Measurements from ENCODE around the gene NUDT4. TPM values are rescaled to one million over a fixed set of nuclear protein-coding genes. Genes with fewer than 3 reads are reported as not detected.

Gene NUDT4
- total RNA-seq, 2 donors from 2014 or later = 59.7 to 66.9 TPM

DNA sequence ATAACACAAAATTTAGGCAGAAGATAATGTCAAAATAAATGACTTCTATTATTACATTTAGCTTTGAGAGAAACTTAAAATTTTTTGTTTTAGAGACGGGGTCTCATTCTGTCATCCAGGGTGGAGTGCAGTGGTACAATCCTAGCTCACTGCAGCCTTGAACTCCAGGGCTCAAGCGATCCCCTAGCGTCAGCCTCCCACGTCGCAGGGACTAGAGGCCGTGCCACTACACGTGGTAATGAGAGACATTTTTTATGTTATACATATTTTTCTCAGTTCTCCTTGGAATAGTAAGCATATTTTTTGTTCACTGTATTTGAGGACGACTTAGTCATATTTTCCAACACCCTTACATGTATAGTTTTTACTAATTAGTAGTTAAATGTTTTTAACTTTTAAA is 21.5 kb upstream of the NUDT4 start:
- intact Hi-C loops (cut with DNase I) = no loop called here
- ATAC-seq (no peak), DNase-seq (no peak)
- Histone ChIP-seq H3K27ac (no peak overlapping the region), H3K36me3 (replicated peaks in 1 of 2; ENCODE audit: insufficient read depth in 1 of 2, low read depth in 2 of 2) (no peaks in the 10 kb centered on the region), H3K27me3 (no peaks in the 10 kb centered on the region), H3K9me3 (no peaks in the 10 kb centered on the region), H3K4me3 (no peak overlapping the region), H3K4me1 (peaks cover under 1% of the 10 kb centered on the region)
- TF ChIP-seq POLR2A (IDR thresholded peaks at IDR 0.05) = no peak
- TF ChIP-seq, protein P1, sequence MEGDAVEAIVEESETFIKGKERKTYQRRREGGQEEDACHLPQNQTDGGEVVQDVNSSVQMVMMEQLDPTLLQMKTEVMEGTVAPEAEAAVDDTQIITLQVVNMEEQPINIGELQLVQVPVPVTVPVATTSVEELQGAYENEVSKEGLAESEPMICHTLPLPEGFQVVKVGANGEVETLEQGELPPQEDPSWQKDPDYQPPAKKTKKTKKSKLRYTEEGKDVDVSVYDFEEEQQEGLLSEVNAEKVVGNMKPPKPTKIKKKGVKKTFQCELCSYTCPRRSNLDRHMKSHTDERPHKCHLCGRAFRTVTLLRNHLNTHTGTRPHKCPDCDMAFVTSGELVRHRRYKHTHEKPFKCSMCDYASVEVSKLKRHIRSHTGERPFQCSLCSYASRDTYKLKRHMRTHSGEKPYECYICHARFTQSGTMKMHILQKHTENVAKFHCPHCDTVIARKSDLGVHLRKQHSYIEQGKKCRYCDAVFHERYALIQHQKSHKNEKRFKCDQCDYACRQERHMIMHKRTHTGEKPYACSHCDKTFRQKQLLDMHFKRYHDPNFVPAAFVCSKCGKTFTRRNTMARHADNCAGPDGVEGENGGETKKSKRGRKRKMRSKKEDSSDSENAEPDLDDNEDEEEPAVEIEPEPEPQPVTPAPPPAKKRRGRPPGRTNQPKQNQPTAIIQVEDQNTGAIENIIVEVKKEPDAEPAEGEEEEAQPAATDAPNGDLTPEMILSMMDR (IDR thresholded peaks at IDR 0.05) = no peak
- WGBS, 2 donors = 79 to 84% methylated on average over 8 of the region's 8 CpGs

DNA sequence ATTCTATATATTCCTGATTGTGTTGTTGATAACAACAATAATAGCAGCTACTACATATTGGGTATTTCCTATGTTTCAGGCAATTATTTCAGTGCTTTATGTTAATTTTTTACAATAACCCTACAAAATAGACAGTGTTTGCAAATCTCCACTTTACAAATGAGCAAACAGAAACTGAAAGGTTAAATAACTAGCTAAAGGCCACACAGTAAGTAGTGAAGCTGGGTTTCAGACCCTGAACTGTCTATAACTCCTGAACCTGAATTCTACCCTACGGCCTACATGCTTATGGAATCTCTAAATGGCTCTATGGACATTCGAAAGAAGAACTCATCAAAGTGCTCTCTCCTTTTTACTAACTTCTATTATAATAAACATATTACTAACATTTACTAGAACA is 19.7 kb upstream of the NUDT4 start:
- no peaks in the 10 kb centered on the region for H3K27me3 ChIP-seq
- DNase-seq (no peak), ATAC-seq (no peak)
- H3K36me3 ChIP-seq (replicated peaks in 1 of 2; ENCODE audit: insufficient read depth in 1 of 2, low read depth in 2 of 2) = no peaks in the 10 kb centered on the region
- H3K27ac ChIP-seq = no peak overlapping the region
- TF ChIP-seq, protein P1 (IDR thresholded peaks at IDR 0.05) = no peak
- no peak for TF ChIP-seq POLR2A (IDR thresholded peaks at IDR 0.05)
- H3K9me3 ChIP-seq = no peaks in the 10 kb centered on the region
- WGBS, 2 donors = 89 to 92% methylated on average over 2 of the region's 2 CpGs
- H3K4me1 ChIP-seq = peaks cover 4% of the 10 kb centered on the region
- intact Hi-C loops (cut with DNase I) = no loop called here
- no peak overlapping the region for H3K4me3 ChIP-seq

DNA sequence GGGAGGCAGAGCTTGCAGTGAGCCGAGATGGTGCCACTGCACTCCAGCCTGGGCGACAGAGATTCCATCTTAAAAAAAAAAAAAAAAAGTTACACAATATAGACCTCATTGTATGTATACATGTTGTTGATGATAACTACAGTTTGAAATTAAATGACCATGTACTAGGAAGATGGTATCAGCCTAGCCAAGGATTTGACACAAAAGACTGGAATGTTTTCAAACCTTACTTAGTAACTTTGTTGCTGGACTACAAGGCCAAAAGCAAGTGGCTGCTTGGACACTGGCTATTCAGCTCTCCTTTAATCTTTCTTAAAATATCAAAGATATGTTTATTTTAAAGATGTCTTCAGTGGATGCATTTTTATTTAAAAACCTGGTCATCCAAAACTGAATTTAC is 18.9 kb upstream of the NUDT4 start:
- DNase-seq = no peak
- H3K4me3 ChIP-seq = no peak overlapping the region
- TF ChIP-seq, protein P1 (IDR thresholded peaks at IDR 0.05) = no peak
- no peak for TF ChIP-seq POLR2A (IDR thresholded peaks at IDR 0.05)
- ATAC-seq = no peak
- H3K9me3 ChIP-seq = no peaks in the 10 kb centered on the region
- no peaks in the 10 kb centered on the region for H3K36me3 ChIP-seq (replicated peaks in 1 of 2; ENCODE audit: insufficient read depth in 1 of 2, low read depth in 2 of 2)
- no peak overlapping the region for H3K27ac ChIP-seq
- H3K4me1 ChIP-seq = peaks cover 4% of the 10 kb centered on the region
- WGBS, 2 donors = 88 to 100% methylated on average over 2 of the region's 2 CpGs
- intact Hi-C loops (cut with DNase I) = no loop called here
- H3K27me3 ChIP-seq = no peaks in the 10 kb centered on the region

DNA sequence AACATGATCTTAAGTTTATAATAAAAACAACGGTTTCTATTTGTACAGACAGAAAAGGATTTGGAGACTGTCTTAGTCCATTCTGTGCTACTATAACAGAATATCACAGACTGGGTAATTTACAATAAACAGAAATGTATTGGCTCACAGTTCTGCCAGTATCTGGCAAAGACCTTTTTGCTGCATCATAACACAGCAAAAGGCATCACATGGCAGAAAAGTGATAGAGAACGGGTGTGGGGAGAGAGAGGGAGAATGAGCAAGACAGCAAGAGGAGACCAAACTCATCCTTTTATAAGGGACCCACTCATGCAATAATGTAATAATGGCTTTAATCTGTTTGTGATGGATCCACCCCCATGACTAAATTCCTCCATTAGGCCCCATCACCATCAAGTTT is 17.0 kb upstream of the NUDT4 start:
- H3K4me1 ChIP-seq = peaks cover 4% of the 10 kb centered on the region
- TF ChIP-seq, protein P1 (IDR thresholded peaks at IDR 0.05) = no peak
- TF ChIP-seq POLR2A (IDR thresholded peaks at IDR 0.05) = no peak
- ATAC-seq (no peak), DNase-seq (no peak)
- no peak overlapping the region for H3K4me3 ChIP-seq
- no peaks in the 10 kb centered on the region for H3K27me3 ChIP-seq
- intact Hi-C loops (cut with DNase I) = no loop called here
- H3K36me3 ChIP-seq (replicated peaks in 1 of 2; ENCODE audit: insufficient read depth in 1 of 2, low read depth in 2 of 2) = no peaks in the 10 kb centered on the region
- WGBS, 2 donors = 69 to 82% methylated on average over 2 of the region's 2 CpGs
- no peak overlapping the region for H3K27ac ChIP-seq
- H3K9me3 ChIP-seq = no peaks in the 10 kb centered on the region

DNA sequence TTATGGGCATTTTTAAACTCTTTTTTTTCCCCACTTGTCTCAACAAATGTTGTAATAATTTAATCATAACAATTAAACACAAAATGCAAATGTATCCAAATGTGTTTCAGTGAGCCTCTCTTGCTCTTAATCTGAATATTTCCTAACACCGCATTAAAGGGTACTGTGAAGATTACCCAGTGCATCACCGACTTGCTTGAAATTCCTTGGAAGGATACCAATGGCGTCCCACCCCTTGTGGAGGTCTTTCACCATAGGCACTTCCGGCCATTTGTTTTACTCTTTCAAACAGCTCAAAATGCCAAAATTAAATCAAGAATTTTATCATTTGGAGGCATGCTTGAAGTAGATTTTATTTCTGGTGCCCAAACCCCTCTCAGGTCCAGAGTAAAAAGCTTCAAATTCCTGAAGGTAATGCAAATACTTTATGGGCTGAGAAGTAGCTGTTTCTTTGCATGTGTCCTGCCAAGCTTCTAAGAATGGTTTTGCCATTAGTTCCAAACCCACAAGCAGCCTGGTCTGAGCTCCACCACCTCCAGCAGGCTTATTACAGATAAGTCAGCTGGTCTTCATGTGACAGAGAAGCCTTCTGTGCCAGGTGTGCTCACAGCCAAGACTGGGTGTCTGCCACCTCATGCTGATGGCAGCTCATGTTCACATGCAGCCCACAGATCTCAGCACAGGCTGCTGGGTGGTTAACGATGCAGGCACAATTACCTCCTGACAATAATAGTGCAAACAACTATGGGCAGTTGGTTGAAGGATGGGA is 16.4 kb upstream of the NUDT4 start:
- intact Hi-C loops (cut with DNase I) = no loop called here
- peak in 3 of 4 donors; percentile 30 to 46 (median 35) for DNase-seq
- Histone ChIP-seq H3K4me1 (peaks cover 4% of the 10 kb centered on the region), H3K27me3 (no peaks in the 10 kb centered on the region), H3K9me3 (no peaks in the 10 kb centered on the region), H3K36me3 (replicated peaks in 1 of 2; ENCODE audit: insufficient read depth in 1 of 2, low read depth in 2 of 2) (no peaks in the 10 kb centered on the region), H3K27ac (no peak overlapping the region), H3K4me3 (no peak overlapping the region)
- TF ChIP-seq POLR2A (IDR thresholded peaks at IDR 0.05) = no peak
- TF ChIP-seq, protein P1 (IDR thresholded peaks at IDR 0.05) = no peak
- WGBS, 2 donors = 77 to 86% methylated on average over 5 of the region's 5 CpGs
- peak; percentile 30 for ATAC-seq
